Uterus (tissue), 4 donors: ENCODE results near the gene CHCHD3. TPM values are rescaled to one million over a fixed set of nuclear protein-coding genes. Genes with fewer than 3 reads are reported as not detected.

Experiments
- DNase-seq, 2 donors: peaks; one replicate each; pipeline ENCODE4 v3.0.0-alpha.2; 2019 to 2020
- H3K27ac ChIP-seq, 2 donors: fragments of 200-600 bp; sonication (generic); 1 replicate in 1 of 2; 2 replicates in 1 of 2; pipeline ENCODE4 v1.5.1; 2016 to 2018
- H3K27me3 ChIP-seq, 2 donors: fragments of 200-600 bp; sonication (generic); one replicate each; pipeline ENCODE4 v1.5.1; 2018 to 2019; ENCODE audit warnings: control low read depth in 1 of 2
- H3K36me3 ChIP-seq, 2 donors: fragments of 200-600 bp; sonication (generic); one replicate each; pipeline ENCODE4 v1.5.1; 2019; ENCODE audit warnings: control low read depth in 1 of 2
- H3K4me1 ChIP-seq, 2 donors: fragments of 200-600 bp; sonication (generic); one replicate each; pipeline ENCODE4 v1.5.1; 2018 to 2019; ENCODE audit warnings: control low read depth in 1 of 2
- H3K4me3 ChIP-seq, 2 donors: fragments of 200-600 bp; sonication (generic); 1 replicate in 1 of 2; 2 replicates in 1 of 2; pipeline ENCODE4 v1.5.1; 2018 to 2019; ENCODE audit warnings: mild to moderate bottlenecking in 1 of 2
- H3K9me3 ChIP-seq, 2 donors: fragments of 200-600 bp; sonication (generic); one replicate each; pipeline ENCODE4 v1.5.1; 2019; ENCODE audit warnings: control low read depth in 1 of 2
- CTCF ChIP-seq, 4 experiments: fragments of 200-600 bp in 2 of 4; fragments of 450-650 bp in 2 of 4; sonication (generic) in 2 of 4; IDR thresholded peaks; one replicate each; pipeline ENCODE4 v1.5.1; 2016 to 2019; ENCODE audit warnings: antibody characterized with exemption in 4 of 4, mild to moderate bottlenecking in 2 of 4, moderate library complexity in 1 of 4
- POLR2A ChIP-seq, 2 donors: fragments of 450-650 bp; IDR thresholded peaks; one replicate each; pipeline ENCODE4 v1.6.1; 2016; ENCODE audit warnings: antibody characterized with exemption in 2 of 2, mild to moderate bottlenecking in 1 of 2, moderate library complexity in 1 of 2
- intact Hi-C: fragments of 100-400 bp; cut with DNase I; formaldehyde crosslinking; loops from one replicate; pipeline ENCODE4 v1.15.1; 2023; ENCODE audit warnings: low total_unique reads
- total RNA-seq, 4 donors: library from RNA; depleted of rRNA in 3 of 4; stranded (reverse); fragments of >200 nt in 3 of 4; gene quantifications; one replicate each; pipeline versions ENCODE4 v1.1.0 to v1.2.4, GENCODE V29; 2014 to 2023
- donor health status: DM: yes; HTN: yes; CAD: no.

The CHCHD3 gene
- total RNA-seq, 4 donors from 2014 or later, result 43.5 to 61.0 (median 47.6) TPM

GRCh38 chr7:132793474-132793873 is 288.4 kb downstream of the CHCHD3 start:
- H3K27ac ChIP-seq, result no peak overlapping the region
- TF ChIP-seq CTCF (IDR thresholded peaks at IDR 0.05), result no peak

GRCh38 chr7:132791036-132791435 is 290.9 kb downstream of the CHCHD3 start:
- intact Hi-C loops, result no loop called here
- no peak for TF ChIP-seq POLR2A (IDR thresholded peaks at IDR 0.05)
- no peak for TF ChIP-seq CTCF (IDR thresholded peaks at IDR 0.05)

More at GRCh38 chr7:132793474-132793873, 288.4 kb downstream of the CHCHD3 start:
- no peak overlapping the region for H3K4me3 ChIP-seq
- no peaks in the 10 kb centered on the region for H3K36me3 ChIP-seq
- H3K4me1 ChIP-seq, result no peaks in the 10 kb centered on the region
- no peak for DNase-seq
- intact Hi-C loops, result no loop called here
- no peaks in the 10 kb centered on the region for H3K9me3 ChIP-seq
- H3K27me3 ChIP-seq, result no peaks in the 10 kb centered on the region

GRCh38 chr7:132790104-132790503 is 291.8 kb downstream of the CHCHD3 start:
- TF ChIP-seq CTCF (IDR thresholded peaks at IDR 0.05), result no peak
- no peak for TF ChIP-seq POLR2A (IDR thresholded peaks at IDR 0.05)
- Histone ChIP-seq H3K4me1 (no peaks in the 10 kb centered on the region), H3K27me3 (no peaks in the 10 kb centered on the region), H3K9me3 (no peaks in the 10 kb centered on the region), H3K36me3 (no peaks in the 10 kb centered on the region), H3K27ac (no peak overlapping the region), H3K4me3 (no peak overlapping the region)
- intact Hi-C loops, result no loop called here
- no peak for DNase-seq

More at GRCh38 chr7:132791036-132791435, 290.9 kb downstream of the CHCHD3 start:
- Histone ChIP-seq H3K36me3 (no peaks in the 10 kb centered on the region), H3K4me3 (no peak overlapping the region), H3K4me1 (no peaks in the 10 kb centered on the region), H3K9me3 (no peaks in the 10 kb centered on the region), H3K27me3 (no peaks in the 10 kb centered on the region), H3K27ac (no peak overlapping the region)
- DNase-seq, result no peak

- intact Hi-C loops, result no loop called here
- Histone ChIP-seq H3K36me3 (no peaks in the 10 kb centered on the region), H3K9me3 (no peaks in the 10 kb centered on the region), H3K27me3 (no peaks in the 10 kb centered on the region), H3K4me3 (no peak overlapping the region), H3K27ac (no peak overlapping the region), H3K4me1 (no peaks in the 10 kb centered on the region)
- no peak for DNase-seq
- TF ChIP-seq POLR2A (IDR thresholded peaks at IDR 0.05) (no peak), CTCF (IDR thresholded peaks at IDR 0.05) (no peak)
These were observed 292.6 kb downstream of the CHCHD3 start for GRCh38 chr7:132789281-132789680.

- no peaks in the 10 kb centered on the region for H3K27me3 ChIP-seq
- no peak overlapping the region for H3K27ac ChIP-seq
- H3K4me3 ChIP-seq, result no peak overlapping the region
- intact Hi-C loops, result no loop called here
- TF ChIP-seq CTCF (IDR thresholded peaks at IDR 0.05) (no peak), POLR2A (IDR thresholded peaks at IDR 0.05) (no peak)
- H3K4me1 ChIP-seq, result no peaks in the 10 kb centered on the region
- DNase-seq, result no peak
- H3K9me3 ChIP-seq, result no peaks in the 10 kb centered on the region
- H3K36me3 ChIP-seq, result no peaks in the 10 kb centered on the region
These were observed 296.0 kb downstream of the CHCHD3 start for GRCh38 chr7:132785870-132786269.
